Camera-type eye (tissue), 1 donor: Measurements from ENCODE around the gene TSC1. TPM values are rescaled to one million over a fixed set of nuclear protein-coding genes. Genes with fewer than 3 reads are reported as not detected.

Experiments used
- total RNA-seq: library from RNA; depleted of rRNA; stranded (reverse); fragments of >200 nt; gene quantifications from one replicate; pipeline ENCODE4 v1.2.3, GENCODE V29; 2014

TSC1 gene
- total RNA-seq = 86.5 TPM

GRCh38 chr9:132944294-132945185, at the start of gene TSC1:
TSC1 (minus strand) TSS chr9:132944616; CDS start chr9:132928872, 15,744 bp downstream.

GRCh38 chr9:132978451-132979131, 34.2 kb upstream of the TSC1 start, which contains the start of gene GFI1B:
GFI1B (plus strand) TSS chr9:132978694; CDS start chr9:132986679, 7,985 bp downstream.

DNA sequence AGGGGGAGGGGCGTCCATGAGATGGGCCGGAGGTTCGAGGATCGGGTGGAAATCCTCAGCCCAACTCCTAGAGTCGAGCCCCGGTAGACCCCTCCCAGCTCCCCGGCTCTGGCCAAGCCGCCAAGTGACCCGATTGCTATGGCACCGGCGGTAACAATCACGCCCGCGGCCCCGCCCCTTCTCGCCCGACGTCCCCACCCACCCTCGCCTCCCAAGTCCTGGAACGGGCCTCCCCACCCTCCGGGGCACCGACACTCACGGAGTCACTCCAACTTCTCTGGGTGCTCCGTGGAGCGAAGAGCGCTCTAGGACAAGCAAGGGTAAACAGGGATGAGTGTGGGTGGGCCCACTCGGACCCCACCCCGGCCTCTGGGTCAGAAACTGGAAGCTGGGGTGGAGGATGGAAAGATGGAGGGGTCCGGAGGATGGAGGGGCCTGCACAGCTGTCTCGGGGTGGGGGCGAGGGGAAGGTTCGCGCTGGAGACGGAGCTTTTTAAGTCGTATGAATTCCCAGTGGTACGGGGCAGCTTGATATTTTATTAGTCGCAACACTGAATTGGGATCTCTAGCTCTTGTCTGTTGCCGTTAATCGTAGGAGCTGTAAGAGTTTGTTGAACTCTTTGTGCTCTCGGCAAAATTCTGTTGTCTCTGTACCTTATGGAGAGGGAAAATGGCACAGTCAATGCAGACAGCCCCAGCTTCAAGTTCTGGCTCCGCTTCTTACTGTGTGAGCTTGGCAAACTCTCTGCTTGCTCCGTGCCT, 65.5 kb downstream of the TSC1 start, which contains the start of gene SPACA9:
Gene SPACA9 (plus strand): TSS at position 204 of the 762 bp plus-strand sequence. CDS start 5,050 bp downstream, outside the sequence.

GRCh38 chr9:132877824-132878694, 66.4 kb downstream of the TSC1 start, which contains the start of gene AK8:
AK8 (minus strand) TSS chr9:132878284; CDS start chr9:132878255, 29 bp downstream.

Other genes with a start within 250 kb of the TSC1 start
- gene AK8, start 66.3 kb downstream of the TSC1 start, total RNA-seq = 2.1 TPM
- gene SPACA9, start 65.7 kb downstream of the TSC1 start, total RNA-seq = 2.8 TPM
- gene GFI1B, start 34.1 kb upstream of the TSC1 start, total RNA-seq = 1.4 TPM
- gene GTF3C5, start 86.4 kb upstream of the TSC1 start, total RNA-seq = 48.3 TPM
- 0.77 TPM for gene CEL, start 117.4 kb upstream of the TSC1 start, total RNA-seq
- 72.9 TPM for gene RALGDS, start 176.6 kb upstream of the TSC1 start, total RNA-seq
- gene GBGT1, start 219.3 kb upstream of the TSC1 start, total RNA-seq = 10.4 TPM